ENCODE measurements around the gene SEPHS2.

DNA sequence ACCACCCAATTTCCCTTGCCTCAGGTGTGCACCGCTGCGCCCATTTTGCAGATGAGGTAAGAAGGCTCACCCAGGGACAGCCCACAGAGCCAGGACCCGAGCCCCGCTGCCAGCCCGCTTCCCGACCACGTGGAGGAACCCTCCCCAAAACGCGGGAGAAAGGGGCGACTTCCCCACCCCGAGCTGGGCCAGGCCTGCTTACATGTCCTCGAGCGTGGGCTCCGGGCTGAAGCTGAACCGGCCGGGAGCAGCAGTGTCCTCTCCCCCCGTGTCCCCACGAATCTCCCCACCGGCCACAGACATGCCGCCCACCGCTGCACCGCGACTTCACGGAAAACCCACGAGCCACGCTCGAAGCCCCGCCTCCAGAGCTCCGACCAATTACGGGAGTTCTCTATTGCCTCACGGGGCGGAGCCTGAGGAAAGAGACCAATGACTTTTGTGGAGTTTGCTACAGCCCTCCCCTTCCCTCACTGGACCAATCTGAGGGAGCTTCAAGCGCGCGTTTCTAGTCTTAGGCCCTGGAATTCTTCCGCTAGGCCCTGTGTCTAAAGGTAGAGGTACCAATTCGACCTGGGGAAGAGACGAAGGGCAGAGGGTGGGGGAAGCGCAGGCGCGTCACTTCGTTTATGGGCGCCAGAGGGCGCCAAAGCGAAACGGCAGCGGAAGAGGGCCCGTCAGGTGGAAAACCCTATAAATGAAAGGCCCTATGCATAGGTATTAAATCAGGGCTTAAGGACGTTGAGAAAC is 15.8 kb downstream of the SEPHS2 start, which contains the start of gene DCTPP1:
- peak; percentile 15 for TF ChIP-seq EP300 (conservative IDR thresholded peaks at IDR 0.05; ENCODE audit: poor library complexity, severe bottlenecking)
- peak; percentile 49 for TF ChIP-seq TAF1 (IDR thresholded peaks at IDR 0.05; ENCODE audit: low read depth)
- TF ChIP-seq RAD21 (conservative IDR thresholded peaks at IDR 0.05), result peak; percentile 95
- TF ChIP-seq MXI1 (conservative IDR thresholded peaks at IDR 0.05; ENCODE audit: poor library complexity, severe bottlenecking), result peak; percentile 97
